Effector memory CD4-positive, alpha-beta T cell (primary cell): ENCODE results near the gene SLC5A2.
"Not testable (repeated sequence)": the region's sequence is repeated elsewhere in the genome, so short reads cannot be mapped to it uniquely, and the experiment has no call there.

Experiments used
- DNase-seq, 3 donors: peaks; one replicate each; pipeline ENCODE4 v3.0.0-alpha.2; 2020
- H3K27ac ChIP-seq: 2 replicates; pipeline ENCODE4 v1.7.0; 2013; ENCODE audit warnings: mild to moderate bottlenecking, low read length, moderate library complexity; ENCODE audit not compliant: insufficient read depth, poor library complexity, severe bottlenecking
- H3K27me3 ChIP-seq: replicated peaks from 2 replicates; pipeline ENCODE4 v1.7.0; 2013; ENCODE audit warnings: mild to moderate bottlenecking, low read length; ENCODE audit not compliant: insufficient read depth, control insufficient read depth, poor library complexity, severe bottlenecking
- H3K36me3 ChIP-seq: 2 replicates; pipeline ENCODE4 v1.7.0; 2013; ENCODE audit warnings: mild to moderate bottlenecking, low read length, moderate library complexity; ENCODE audit not compliant: control insufficient read depth, insufficient read depth
- H3K4me1 ChIP-seq: 2 replicates; pipeline ENCODE4 v1.7.0; 2013; ENCODE audit warnings: low read length, mild to moderate bottlenecking; ENCODE audit not compliant: control insufficient read depth, insufficient read depth, poor library complexity, severe bottlenecking
- H3K4me3 ChIP-seq: 2 replicates; pipeline ENCODE4 v1.7.0; 2013; ENCODE audit warnings: low read length, low read depth, mild to moderate bottlenecking; ENCODE audit not compliant: insufficient read depth, poor library complexity, severe bottlenecking
- H3K9me3 ChIP-seq: 2 replicates; pipeline ENCODE4 v1.7.0; 2013; ENCODE audit warnings: mild to moderate bottlenecking, low read length, moderate library complexity; ENCODE audit not compliant: control insufficient read depth

SLC5A2 gene

DNA sequence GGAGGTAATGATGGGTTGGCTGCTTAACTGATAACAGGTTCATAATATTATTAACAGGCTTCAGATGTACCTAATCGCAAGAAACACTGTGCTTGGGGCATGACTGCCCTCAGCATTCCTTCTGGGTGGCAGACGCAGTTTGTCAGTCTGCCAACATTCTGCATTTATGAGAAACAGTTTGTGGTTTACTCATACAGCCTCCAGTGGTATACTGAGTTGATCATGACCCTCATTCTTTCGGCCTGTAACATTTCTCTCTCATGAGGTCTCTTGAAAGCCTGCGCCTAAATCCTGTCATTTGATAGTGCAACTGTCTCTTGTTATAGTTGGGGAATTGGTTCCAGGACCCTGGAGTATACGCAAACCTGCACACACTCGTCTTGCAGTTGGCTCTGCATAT is 30.2 kb downstream of the SLC5A2 start:
- no peaks in the 10 kb centered on the region for H3K36me3 ChIP-seq
- no peaks in the 10 kb centered on the region for H3K27me3 ChIP-seq
- DNase-seq: no peak
- H3K27ac ChIP-seq: no peak overlapping the region
- H3K4me1 ChIP-seq: peaks cover 10% of the 10 kb centered on the region
- no peaks in the 10 kb centered on the region for H3K9me3 ChIP-seq
- no peak overlapping the region for H3K4me3 ChIP-seq

DNA sequence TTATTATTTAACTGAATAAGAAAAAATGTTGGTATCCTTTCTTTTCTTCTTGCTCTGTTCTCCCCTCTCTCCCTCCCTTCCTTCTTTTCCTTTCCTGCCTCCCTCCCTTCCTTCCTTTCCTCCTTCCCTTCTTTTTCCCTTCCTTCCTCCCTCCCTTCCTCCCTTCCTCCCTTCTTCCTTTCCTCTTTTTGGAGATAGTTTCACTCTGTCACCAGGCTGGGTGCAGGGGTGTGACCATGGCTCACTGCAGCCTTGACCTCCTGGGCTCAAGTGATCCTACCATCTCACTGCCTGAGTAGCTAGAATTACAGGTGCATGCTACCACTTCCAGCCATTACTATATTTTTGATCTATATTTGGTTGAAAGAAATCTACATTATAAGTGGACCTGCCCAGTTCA is 31.0 kb downstream of the SLC5A2 start:
- no peak overlapping the region for H3K27ac ChIP-seq
- no peak for DNase-seq
- H3K27me3 ChIP-seq: no peaks in the 10 kb centered on the region

DNA sequence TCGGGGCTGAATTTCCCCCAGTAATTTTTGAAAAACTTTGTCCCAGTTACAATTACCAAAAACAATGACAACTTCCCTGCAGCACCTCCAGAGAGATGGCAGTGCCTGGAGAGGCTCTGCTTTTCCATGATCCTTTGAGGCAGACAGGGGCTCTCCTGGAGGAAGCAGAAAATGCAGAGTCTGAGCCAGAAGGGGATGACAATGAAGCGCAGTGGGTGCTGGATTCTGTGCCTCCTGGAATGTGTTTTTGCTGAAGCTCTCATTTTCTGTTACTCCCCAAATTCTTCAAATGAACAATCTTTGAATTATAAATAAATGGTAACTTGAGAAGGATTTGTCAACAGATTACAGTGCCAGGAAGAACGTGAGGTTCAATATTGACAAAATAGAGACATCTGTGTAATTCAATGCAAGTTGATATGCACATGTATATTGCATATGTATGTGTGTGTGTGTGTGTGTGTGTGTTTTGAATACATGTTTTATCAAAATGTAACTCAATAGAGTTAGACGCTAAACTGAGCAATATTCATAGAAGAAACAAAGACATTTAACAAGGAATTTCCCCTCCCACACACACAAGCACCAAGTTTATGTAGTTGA is 35.0 kb downstream of the SLC5A2 start:
- Histone ChIP-seq H3K27me3 (no peaks in the 10 kb centered on the region), H3K4me1 (no peaks in the 10 kb centered on the region), H3K9me3 (no peaks in the 10 kb centered on the region), H3K36me3 (no peaks in the 10 kb centered on the region), H3K4me3 (no peak overlapping the region), H3K27ac (no peak overlapping the region)
- DNase-seq: no peak

More for the DNA sequence above, 31.0 kb downstream of the SLC5A2 start:
- H3K4me1 ChIP-seq: peaks cover 9% of the 10 kb centered on the region
- H3K36me3 ChIP-seq: no peaks in the 10 kb centered on the region
- no peak overlapping the region for H3K4me3 ChIP-seq
- no peaks in the 10 kb centered on the region for H3K9me3 ChIP-seq

- DNase-seq: no peak
- H3K9me3 ChIP-seq: no peaks in the 10 kb centered on the region
- no peaks in the 10 kb centered on the region for H3K36me3 ChIP-seq
- H3K27me3 ChIP-seq: no peaks in the 10 kb centered on the region
- H3K4me1 ChIP-seq: no peaks in the 10 kb centered on the region
- H3K4me3 ChIP-seq: no peak overlapping the region
- no peak overlapping the region for H3K27ac ChIP-seq
Measured at GRCh38 chr16:31519759-31520431, 37.0 kb downstream of the SLC5A2 start.

DNA sequence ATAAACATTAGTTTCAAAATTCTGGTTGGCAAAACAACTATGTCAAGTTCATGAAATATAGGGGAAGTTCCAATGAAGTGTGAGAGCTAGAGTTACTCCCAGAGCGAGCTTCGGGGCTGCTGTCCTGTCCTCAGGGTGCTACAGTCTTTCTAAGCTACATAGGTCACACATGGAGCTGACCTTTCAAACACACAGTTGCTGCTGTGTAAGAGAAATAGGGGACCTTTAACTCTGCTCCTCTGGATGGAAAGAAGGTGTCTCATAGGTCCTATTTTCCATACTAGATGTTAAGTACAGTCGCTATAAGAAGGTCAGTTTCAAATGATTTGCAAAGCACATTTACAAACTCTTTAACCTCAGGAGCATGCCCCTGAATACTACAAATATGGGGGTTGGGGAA is 38.4 kb downstream of the SLC5A2 start:
- H3K4me3 ChIP-seq: no peak overlapping the region
- H3K4me1 ChIP-seq: no peaks in the 10 kb centered on the region

DNA sequence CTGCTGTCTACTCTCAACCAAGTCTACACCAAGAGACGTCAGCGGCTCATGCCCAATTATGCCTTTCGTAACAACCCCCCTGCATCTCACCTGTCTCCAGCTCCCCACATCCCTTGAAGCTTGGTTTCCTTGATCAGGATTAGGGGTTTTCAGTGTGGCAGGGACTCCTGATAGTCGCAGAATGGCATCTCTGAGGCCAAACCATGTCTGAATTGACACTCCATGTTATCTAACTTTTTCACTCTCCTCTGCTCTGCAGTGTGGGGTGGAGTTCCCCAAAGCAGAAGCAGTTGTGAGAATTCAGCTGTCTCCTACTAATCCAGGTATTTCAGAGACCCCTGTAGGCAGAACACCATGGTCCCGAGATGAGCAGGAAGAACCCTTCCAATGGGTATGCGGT is 39.1 kb downstream of the SLC5A2 start:
- no peaks in the 10 kb centered on the region for H3K4me1 ChIP-seq
- no peaks in the 10 kb centered on the region for H3K9me3 ChIP-seq
- no peak for DNase-seq
- H3K4me3 ChIP-seq: no peak overlapping the region
- no peaks in the 10 kb centered on the region for H3K27me3 ChIP-seq
- no peaks in the 10 kb centered on the region for H3K36me3 ChIP-seq
- no peak overlapping the region for H3K27ac ChIP-seq

More for the DNA sequence above, 38.4 kb downstream of the SLC5A2 start:
- Histone ChIP-seq H3K27ac (no peak overlapping the region), H3K36me3 (no peaks in the 10 kb centered on the region), H3K27me3 (no peaks in the 10 kb centered on the region), H3K9me3 (no peaks in the 10 kb centered on the region)
- no peak for DNase-seq

DNA sequence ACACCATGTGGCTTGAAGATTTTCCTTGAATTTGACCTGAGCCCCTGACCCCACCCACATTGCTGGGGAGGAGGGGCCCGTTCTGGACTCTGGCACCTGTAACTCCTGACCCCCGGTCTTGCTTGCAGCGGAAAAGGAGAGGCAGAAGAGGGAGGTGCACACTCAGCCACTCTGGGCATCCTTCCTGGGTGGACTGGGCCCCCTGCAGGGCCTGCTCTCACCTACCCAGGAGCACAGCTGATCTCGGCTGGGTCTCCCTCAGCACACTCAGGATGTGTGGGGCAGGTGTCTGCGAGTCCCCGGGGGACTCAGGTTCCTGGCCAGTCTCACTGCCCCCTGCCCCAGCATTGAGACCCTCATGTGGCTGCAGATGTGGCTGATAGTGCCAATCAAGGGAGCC is 40.8 kb downstream of the SLC5A2 start:
- H3K36me3 ChIP-seq, H3K9me3 ChIP-seq, H3K4me1 ChIP-seq, H3K27me3 ChIP-seq, DNase-seq, H3K4me3 ChIP-seq, H3K27ac ChIP-seq: not testable (repeated sequence)

- Histone ChIP-seq H3K4me1 (peaks cover 2% of the 10 kb centered on the region), H3K36me3 (no peaks in the 10 kb centered on the region), H3K27ac (no peak overlapping the region)
Measured at GRCh38 chr16:31525113-31525512, 42.2 kb downstream of the SLC5A2 start.

GRCh38 chr16:31527734-31528274 is 44.9 kb downstream of the SLC5A2 start, which contains the start of gene AHSP:
Gene AHSP, plus strand, starts transcription at chr16:31527900. Its CDS starts 240 bp downstream, at chr16:31528140.
- DNase-seq: no peak
- Histone ChIP-seq H3K27me3 (no peaks in the 10 kb centered on the region), H3K27ac (no peak within 1 kb of the TSS), H3K4me3 (no peak within 1 kb of the TSS), H3K36me3 (no peaks in the 10 kb centered on the region), H3K4me1 (peaks cover 2% of the 10 kb centered on the region), H3K9me3 (no peaks in the 10 kb centered on the region)

More at GRCh38 chr16:31525113-31525512, 42.2 kb downstream of the SLC5A2 start:
- H3K9me3 ChIP-seq: no peaks in the 10 kb centered on the region
- H3K4me3 ChIP-seq: no peak overlapping the region
- no peak for DNase-seq
- H3K27me3 ChIP-seq: no peaks in the 10 kb centered on the region

- no peaks in the 10 kb centered on the region for H3K36me3 ChIP-seq
- peaks cover 2% of the 10 kb centered on the region for H3K4me1 ChIP-seq
- H3K4me3 ChIP-seq: no peak overlapping the region
- H3K9me3 ChIP-seq: no peaks in the 10 kb centered on the region
- no peak for DNase-seq
- no peaks in the 10 kb centered on the region for H3K27me3 ChIP-seq
- no peak overlapping the region for H3K27ac ChIP-seq
Measured at GRCh38 chr16:31528523-31529107, 45.7 kb downstream of the SLC5A2 start.
